HG03064 (cell line): ENCODE results near the gene OR52H1.

Source experiments
- ATAC-seq: cut with Tn5 transposase; IDR thresholded peaks from one replicate; pipeline ENCODE4 v1.9.1; 2021; ENCODE audit warnings: low read depth; ENCODE audit not compliant: unreplicated experiment

OR52H1 gene

GRCh38 chr11:5536482-5536881, 11.9 kb downstream of the OR52H1 start:
- ATAC-seq: no peak

- ATAC-seq: no peak
These were observed 14.3 kb downstream of the OR52H1 start for GRCh38 chr11:5534046-5534445.

- ATAC-seq: no peak
These were observed 17.1 kb downstream of the OR52H1 start for GRCh38 chr11:5531053-5531831.

- no peak for ATAC-seq
These were observed 19.8 kb downstream of the OR52H1 start for GRCh38 chr11:5528495-5528894.

- ATAC-seq: no peak
These were observed 20.6 kb downstream of the OR52H1 start for GRCh38 chr11:5527716-5528115.

- ATAC-seq: no peak
These were observed 23.6 kb downstream of the OR52H1 start for GRCh38 chr11:5524756-5525155.

- ATAC-seq: no peak
These were observed 26.0 kb downstream of the OR52H1 start for GRCh38 chr11:5522308-5522707.

- no peak for ATAC-seq
These were observed 26.8 kb downstream of the OR52H1 start for GRCh38 chr11:5521540-5521939.

GRCh38 chr11:5516599-5516998, 31.7 kb downstream of the OR52H1 start, which contains the start of gene UBQLNL:
Gene UBQLNL (minus strand): TSS chr11:5516699. CDS start chr11:5516441, 258 bp downstream.
- ATAC-seq: no peak

- ATAC-seq: no peak
These were observed 33.5 kb downstream of the OR52H1 start for GRCh38 chr11:5514841-5515240.

GRCh38 chr11:5509803-5510202, 38.5 kb downstream of the OR52H1 start, which contains the start of gene UBQLN3:
Gene UBQLN3 (minus strand): TSS chr11:5509957. CDS start chr11:5509558, 399 bp downstream.
- ATAC-seq: no peak

- no peak for ATAC-seq
These were observed 39.7 kb downstream of the OR52H1 start for GRCh38 chr11:5508605-5509004.

- no peak for ATAC-seq
These were observed 40.4 kb downstream of the OR52H1 start for GRCh38 chr11:5507933-5508305.

- ATAC-seq: no peak
These were observed 41.0 kb downstream of the OR52H1 start for GRCh38 chr11:5507177-5507932.

GRCh38 chr11:5505363-5506048, 42.8 kb downstream of the OR52H1 start:
- ATAC-seq: no peak

GRCh38 chr11:5504403-5504921, 43.9 kb downstream of the OR52H1 start:
- ATAC-seq: no peak

- no peak for ATAC-seq
These were observed 47.9 kb downstream of the OR52H1 start for GRCh38 chr11:5500393-5500801.

- no peak for ATAC-seq
These were observed 48.7 kb downstream of the OR52H1 start for GRCh38 chr11:5499671-5500070.
